Stimulated activated naive B cell treated with anti-CD40 and anti-IgM and Interleukin-4, amounts not matched to agents 10 μg/mL and 1 μg/mL and 100 μg/mL, for 72 hours (primary cell): Measurements from ENCODE around the gene RAB32.
A peak's percentile ranks its signal among the peaks of the same experiment; 100 is the strongest.

Source experiments
- ATAC-seq, 2 donors: fragments of 150-1000 bp; cut with Tn5 transposase; replicated peaks; 2 replicates each; pipeline ENCODE4 v1.10.0; 2021; ENCODE audit warnings: moderate library complexity in 1 of 2
- DNase-seq: peaks from one replicate; pipeline ENCODE4 v3.0.0; 2021
- H3K27ac Mint-ChIP-seq: one replicate; pipeline ENCODE4 v1.8.0; 2022; ENCODE audit warnings: mild to moderate bottlenecking, mixed read lengths
- H3K27me3 Mint-ChIP-seq, 2 donors: one replicate each; pipeline ENCODE4 v1.8.0; 2022; ENCODE audit warnings: mixed read lengths in 2 of 2
- H3K36me3 Mint-ChIP-seq, 2 donors: one replicate each; pipeline ENCODE4 v1.8.0; 2022; ENCODE audit warnings: mixed read lengths in 2 of 2, mild to moderate bottlenecking in 1 of 2
- H3K4me1 Mint-ChIP-seq, 2 donors: one replicate each; pipeline ENCODE4 v1.8.0; 2022; ENCODE audit warnings: mixed read lengths in 2 of 2, mild to moderate bottlenecking in 1 of 2
- H3K4me3 Mint-ChIP-seq, 2 donors: one replicate each; pipeline ENCODE4 v1.8.0; 2022; ENCODE audit warnings: mild to moderate bottlenecking in 2 of 2, mixed read lengths in 2 of 2, moderate library complexity in 1 of 2
- H3K9me3 Mint-ChIP-seq, 2 donors: one replicate each; pipeline ENCODE4 v1.8.0; 2022; ENCODE audit warnings: mixed read lengths in 2 of 2, mild to moderate bottlenecking in 1 of 2

Gene RAB32

DNA sequence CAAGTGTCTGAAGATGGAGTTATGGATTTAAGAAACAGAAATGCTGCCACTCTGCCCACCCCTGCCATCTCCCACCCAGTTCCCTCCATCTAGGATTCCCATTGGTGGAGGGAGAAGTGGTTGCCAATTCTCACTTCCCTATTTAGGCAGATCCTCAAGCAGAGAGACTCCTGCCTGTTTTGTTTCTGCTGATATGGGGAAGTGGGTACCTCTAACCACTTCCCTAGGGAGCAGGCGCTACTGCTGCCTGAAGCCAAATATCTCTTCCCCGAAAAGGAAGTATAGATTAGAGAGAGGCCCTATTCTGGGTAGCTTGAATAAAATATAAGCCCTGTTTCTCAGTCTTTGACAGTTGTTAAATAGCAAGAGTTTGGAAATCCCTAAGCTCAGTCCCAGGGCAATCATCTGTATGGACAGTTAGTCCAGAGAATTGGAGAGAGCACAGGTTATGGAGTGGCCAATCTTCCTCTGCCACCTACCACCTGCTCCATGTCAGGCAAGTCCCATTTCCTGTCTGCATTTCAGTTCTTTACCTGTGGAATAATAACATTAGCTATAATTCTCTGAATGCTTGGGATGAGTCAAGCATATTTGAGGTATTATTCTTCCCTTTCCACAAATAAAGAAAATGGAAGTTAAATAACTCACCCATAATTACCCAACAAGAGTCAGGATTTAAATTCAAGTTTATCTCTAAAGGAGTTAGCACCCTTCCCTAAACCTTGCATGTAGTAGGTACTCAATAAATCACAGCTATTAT, 52.5 kb downstream of the RAB32 start:
- Mint-ChIP-seq H3K9me3 (peaks cover 2 to 4% of the 10 kb centered on the region in 2 donors), H3K36me3 (no peaks in the 10 kb centered on the region), H3K27me3 (peaks cover 11 to 25% of the 10 kb centered on the region in 2 donors), H3K4me1 (peaks cover 3 to 8% of the 10 kb centered on the region in 2 donors), H3K27ac (no peak overlapping the region), H3K4me3 (no peak overlapping the region)
- DNase-seq (no peak), ATAC-seq (peak; percentile 82 to 86)

DNA sequence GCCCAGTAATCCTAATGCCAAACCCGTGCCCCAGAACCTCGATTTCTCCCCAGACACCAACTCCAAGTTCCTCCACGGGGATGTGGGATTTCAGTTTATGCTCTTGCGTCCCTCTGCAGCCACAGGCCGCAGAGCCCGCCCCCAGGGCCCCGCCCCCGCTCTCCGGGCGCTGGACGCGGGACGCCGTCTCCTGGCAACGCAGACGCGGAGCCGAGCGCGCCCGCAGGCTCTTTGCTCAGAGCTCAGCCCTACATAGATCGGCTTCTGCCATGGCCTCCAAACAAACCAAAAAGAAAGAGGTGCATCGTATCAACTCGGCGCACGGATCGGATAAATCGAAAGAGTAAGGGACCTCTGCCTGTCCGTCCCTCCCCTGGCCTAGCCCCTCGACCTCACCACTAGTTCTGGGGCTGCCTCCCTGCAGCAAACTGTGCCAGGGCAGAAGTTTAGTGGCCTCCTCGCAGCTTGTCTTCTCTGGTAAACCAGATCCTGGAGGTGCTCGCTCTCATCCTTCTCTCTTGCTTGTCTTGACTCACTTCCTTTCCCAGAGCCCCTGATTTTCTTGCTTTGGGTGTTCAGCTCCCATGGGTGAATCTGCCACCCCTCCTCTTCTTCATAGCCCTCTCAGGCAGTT, 55.3 kb downstream of the RAB32 start, which contains the start of gene ADGB:
TSS of gene ADGB (plus strand) at position 201 of the 634 bp plus-strand sequence. CDS start at position 270, 69 bp downstream.
- ATAC-seq (peak in 1 of 2 donors; percentile 31), DNase-seq (no peak)
- Mint-ChIP-seq H3K4me1 (peaks cover 3 to 8% of the 10 kb centered on the region in 2 donors), H3K27me3 (peaks cover 11 to 25% of the 10 kb centered on the region in 2 donors), H3K9me3 (peaks cover 2 to 4% of the 10 kb centered on the region in 2 donors), H3K27ac (no peak within 1 kb of the TSS), H3K36me3 (no peaks in the 10 kb centered on the region), H3K4me3 (peak within 1 kb of the TSS; percentile 49 to 74)

DNA sequence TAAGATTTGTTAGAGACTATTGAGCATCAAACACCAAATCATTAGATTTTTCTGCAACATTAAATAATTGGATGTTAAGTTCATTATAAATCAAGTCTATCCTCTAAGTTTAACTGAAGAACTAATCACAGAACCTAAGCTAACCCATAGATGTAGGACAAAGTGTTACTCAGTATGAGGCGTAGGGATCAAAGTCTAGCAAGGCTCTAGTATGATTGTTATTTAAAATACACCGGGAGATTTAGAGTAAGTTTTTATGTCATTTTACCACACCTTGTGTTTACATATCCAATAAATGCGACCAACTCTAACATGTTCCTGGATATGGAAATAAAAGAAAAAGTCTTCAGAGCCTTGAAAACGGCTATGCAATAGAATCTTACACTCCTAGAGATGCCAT, 57.7 kb downstream of the RAB32 start:
- H3K4me3 Mint-ChIP-seq = no peak overlapping the region
- peaks cover 11 to 25% of the 10 kb centered on the region in 2 donors for H3K27me3 Mint-ChIP-seq
- no peaks in the 10 kb centered on the region for H3K36me3 Mint-ChIP-seq
- no peak overlapping the region for H3K27ac Mint-ChIP-seq
- DNase-seq (no peak), ATAC-seq (no peak)
- peaks cover 2 to 4% of the 10 kb centered on the region in 2 donors for H3K9me3 Mint-ChIP-seq
- H3K4me1 Mint-ChIP-seq = peaks cover 3 to 8% of the 10 kb centered on the region in 2 donors

DNA sequence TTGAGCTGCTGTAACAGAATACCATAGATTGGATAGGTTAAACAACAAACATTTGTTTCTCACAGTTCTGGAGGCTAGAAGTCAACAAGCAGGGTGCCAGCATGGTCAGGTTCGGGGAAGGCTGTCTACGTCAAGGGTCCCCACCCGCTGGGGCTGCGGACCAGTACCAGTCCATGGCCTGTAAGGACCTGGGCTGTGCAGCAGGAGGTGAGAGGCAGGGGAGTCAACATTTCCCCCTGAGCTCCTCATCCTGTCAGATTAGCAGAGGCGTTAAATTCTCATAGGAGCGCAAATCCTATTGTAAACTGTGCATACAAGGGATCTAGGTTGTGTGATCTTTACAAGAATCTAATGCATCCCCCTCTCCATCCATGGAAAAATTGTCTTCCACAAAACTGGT, 58.9 kb downstream of the RAB32 start:
- ATAC-seq (no peak), DNase-seq (no peak)
- Mint-ChIP-seq H3K4me3 (no peak overlapping the region), H3K36me3 (no peaks in the 10 kb centered on the region), H3K4me1 (peaks cover 3 to 8% of the 10 kb centered on the region in 2 donors), H3K9me3 (peaks cover 4 to 6% of the 10 kb centered on the region in 2 donors), H3K27me3 (peaks cover 11 to 25% of the 10 kb centered on the region in 2 donors), H3K27ac (no peak overlapping the region)
